RWPE1 (cell line): ENCODE results near the gene LIN28B.
"Not testable (repeated sequence)": the region's sequence is repeated elsewhere in the genome, so short reads cannot be mapped to it uniquely, and the experiment has no call there.

Experiments used
- CTCF ChIA-PET: fragments of 350-600 bp; sonication (Branson Sonifier 250); formaldehyde crosslinking; extraction: SDS; loops from one replicate; lab custom pipeline; 2021; lab: Yijun Ruan, JAX
- POLR2A ChIA-PET: fragments of 400-600 bp; formaldehyde crosslinking; extraction: SDS; loops from one replicate; lab custom pipeline; 2020; ENCODE audit warnings: antibody characterized with exemption; ENCODE audit not compliant: low non-redundant PET; lab: Yijun Ruan, JAX
- DNase-seq: peaks from one replicate; pipeline ENCODE4 v3.0.0; 2012; ENCODE audit warnings: low spot score
- H3K27ac ChIP-seq: fragments of 450-650 bp; 2 replicates; pipeline ENCODE4 v1.5.1; 2017
- TF ChIP-seq, protein P1 (sequence below): fragments of 450-650 bp; conservative IDR thresholded peaks from 2 replicates; pipeline ENCODE4 v1.5.1; 2017; ENCODE audit warnings: low read depth, mild to moderate bottlenecking

Gene LIN28B

DNA sequence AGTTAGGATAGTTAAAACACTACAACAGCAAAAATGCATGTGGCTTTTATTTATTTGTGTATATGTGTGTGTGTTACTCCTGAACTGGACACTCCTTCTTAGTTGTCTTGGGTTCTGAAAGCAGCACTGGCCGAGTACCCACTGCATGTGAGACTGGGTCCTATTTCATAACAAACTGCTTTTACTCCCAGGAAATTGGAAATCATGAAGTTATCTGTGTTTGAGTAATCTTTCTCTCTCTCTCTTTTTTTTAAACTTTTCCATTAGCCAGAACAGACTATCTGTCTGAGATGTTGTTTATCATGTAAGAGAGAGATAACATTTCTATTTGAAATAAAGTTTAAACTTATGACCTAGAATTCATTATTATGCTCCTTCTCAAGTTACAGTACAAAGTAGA is 110.4 kb downstream of the LIN28B start:
- TF ChIP-seq, protein P1, sequence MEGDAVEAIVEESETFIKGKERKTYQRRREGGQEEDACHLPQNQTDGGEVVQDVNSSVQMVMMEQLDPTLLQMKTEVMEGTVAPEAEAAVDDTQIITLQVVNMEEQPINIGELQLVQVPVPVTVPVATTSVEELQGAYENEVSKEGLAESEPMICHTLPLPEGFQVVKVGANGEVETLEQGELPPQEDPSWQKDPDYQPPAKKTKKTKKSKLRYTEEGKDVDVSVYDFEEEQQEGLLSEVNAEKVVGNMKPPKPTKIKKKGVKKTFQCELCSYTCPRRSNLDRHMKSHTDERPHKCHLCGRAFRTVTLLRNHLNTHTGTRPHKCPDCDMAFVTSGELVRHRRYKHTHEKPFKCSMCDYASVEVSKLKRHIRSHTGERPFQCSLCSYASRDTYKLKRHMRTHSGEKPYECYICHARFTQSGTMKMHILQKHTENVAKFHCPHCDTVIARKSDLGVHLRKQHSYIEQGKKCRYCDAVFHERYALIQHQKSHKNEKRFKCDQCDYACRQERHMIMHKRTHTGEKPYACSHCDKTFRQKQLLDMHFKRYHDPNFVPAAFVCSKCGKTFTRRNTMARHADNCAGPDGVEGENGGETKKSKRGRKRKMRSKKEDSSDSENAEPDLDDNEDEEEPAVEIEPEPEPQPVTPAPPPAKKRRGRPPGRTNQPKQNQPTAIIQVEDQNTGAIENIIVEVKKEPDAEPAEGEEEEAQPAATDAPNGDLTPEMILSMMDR: no peak
- DNase-seq: no peak
- POLR2A ChIA-PET: no interaction called here
- H3K27ac ChIP-seq: no peak overlapping the region
- CTCF ChIA-PET: interaction anchor here (0.8 kb wide), 1 partner anchor 336 kb away, joined by 3 read pairs; the partner anchor contains the start of gene PREP

DNA sequence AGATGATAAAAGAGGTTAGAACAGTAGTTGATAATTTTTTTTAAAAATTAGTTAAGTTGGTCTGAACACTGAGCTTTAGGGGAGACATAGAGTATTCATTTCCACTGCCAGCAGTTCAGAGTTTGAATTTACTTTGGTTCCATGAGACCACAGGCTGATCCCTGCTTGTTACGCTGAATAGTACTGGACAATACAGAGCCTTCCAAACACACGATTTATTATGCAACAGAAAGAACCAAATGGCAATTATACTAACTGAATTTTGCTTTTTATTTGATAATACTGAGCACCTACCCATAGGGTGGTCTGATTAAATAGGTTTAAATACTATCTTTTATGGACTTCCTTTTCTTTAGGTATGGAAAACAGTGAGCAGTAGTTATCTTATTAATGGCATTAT is 111.5 kb downstream of the LIN28B start:
- ChIA-PET CTCF (interaction anchor here (0.6 to 0.7 kb wide), 2 partner anchors 14 to 278 kb away, joined by 3 to 4 read pairs; no protein-coding TSS in a partner anchor), POLR2A (no interaction called here)
- TF ChIP-seq, protein P1: no peak
- DNase-seq: no peak
- no peak overlapping the region for H3K27ac ChIP-seq

DNA sequence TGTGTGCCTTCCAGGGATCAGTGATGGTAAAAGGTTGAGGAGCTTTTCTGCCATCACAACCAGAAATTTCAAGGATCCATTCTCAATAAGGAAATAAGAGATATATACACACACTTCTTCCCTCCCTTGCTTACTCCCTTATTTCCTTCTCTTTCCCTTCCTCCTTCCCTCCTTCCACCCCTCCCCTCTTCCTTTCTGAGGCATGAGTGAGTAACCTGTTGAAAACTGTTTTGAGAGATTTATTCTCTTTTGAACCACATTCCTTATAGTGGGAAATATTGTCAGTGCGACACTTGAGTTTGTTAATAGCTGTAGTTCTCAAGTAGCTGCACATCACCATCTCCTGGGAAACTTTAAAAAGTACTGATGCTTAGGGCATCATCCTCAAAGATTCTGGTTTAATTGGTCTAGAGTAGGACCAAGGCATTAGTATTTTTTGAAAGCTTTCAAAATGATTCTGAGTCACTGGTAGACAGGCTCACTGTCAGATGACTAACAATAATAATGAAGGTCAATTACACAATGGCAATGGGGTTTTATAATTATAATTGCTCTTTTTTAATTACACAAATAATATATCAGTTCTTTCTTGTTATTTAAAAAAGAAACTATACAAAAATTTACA is 113.0 kb downstream of the LIN28B start:
- CTCF ChIA-PET: interaction anchor here (0.6 to 0.8 kb wide), 2 partner anchors 125 to 331 kb away, joined by 3 to 4 read pairs; no protein-coding TSS in a partner anchor
- POLR2A ChIA-PET: no interaction called here
- DNase-seq: peak; percentile 18
- H3K27ac ChIP-seq: no peak overlapping the region
- TF ChIP-seq, protein P1: no peak

DNA sequence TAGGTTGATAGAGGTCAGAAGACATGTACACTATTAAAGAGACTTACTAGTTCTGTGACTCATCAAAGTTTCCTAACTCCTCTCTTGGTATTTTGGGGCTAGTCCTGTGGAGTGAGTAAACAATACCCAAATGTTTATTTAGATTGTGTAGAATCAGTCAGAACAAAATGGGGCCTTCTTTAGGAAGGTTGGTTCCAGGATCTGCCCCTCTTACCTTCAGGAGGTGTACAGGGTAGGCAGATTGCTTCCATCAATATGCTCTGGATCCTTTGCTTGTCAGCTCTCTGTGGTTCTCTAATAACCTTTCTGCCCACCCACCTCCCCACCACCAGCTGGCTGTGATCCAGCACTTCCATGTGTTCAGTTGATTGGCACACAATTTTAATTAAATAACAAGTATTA is 115.9 kb downstream of the LIN28B start:
- H3K27ac ChIP-seq: no peak overlapping the region
- ChIA-PET POLR2A (no interaction called here), CTCF (no interaction called here)
- TF ChIP-seq, protein P1: no peak
- DNase-seq: peak; percentile 30

DNA sequence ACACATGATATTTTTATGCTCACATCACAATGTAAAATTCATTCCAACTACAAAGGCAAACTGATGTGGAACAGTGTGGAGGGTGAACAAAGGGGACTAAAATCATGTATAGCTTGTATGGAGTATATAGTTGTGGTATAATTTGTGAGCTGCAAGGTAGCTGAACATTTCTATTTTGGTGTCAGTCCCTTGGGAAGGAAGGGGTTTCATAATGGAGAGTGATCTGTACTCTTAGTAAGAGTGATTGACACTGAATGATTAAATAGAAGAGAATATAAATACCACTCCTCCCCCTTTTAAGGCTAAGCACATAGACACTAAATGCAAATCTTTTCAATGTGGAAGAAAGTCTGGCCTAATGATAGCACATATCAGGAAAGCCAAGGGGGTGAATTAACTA is 118.3 kb downstream of the LIN28B start:
- CTCF ChIA-PET: interaction anchor here (0.7 kb wide), 1 partner anchor 1579 kb away, joined by 3 read pairs; no protein-coding TSS in a partner anchor
- POLR2A ChIA-PET: no interaction called here
- no peak for DNase-seq
- H3K27ac ChIP-seq: no peak overlapping the region
- TF ChIP-seq, protein P1: no peak

DNA sequence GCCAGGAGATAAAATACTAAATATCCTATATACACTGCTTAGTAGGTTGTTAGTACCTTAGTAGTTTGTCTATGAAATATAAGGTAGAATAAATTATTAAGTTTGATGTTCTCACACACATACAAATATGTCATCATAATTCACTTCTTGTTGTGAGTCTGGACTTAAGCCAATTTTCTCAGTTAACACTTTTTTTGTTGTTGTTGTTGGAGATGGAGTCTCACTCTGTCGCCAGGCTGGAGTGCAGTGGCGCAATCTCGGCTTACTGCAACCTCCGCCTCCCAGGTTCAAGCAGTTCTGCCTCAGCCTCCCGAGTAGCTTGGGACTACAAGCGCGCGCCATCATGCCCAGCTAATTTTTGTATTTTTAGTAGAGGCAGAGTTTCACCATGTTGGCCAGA is 119.5 kb downstream of the LIN28B start:
- DNase-seq, H3K27ac ChIP-seq, POLR2A ChIA-PET: not testable (repeated sequence)
- CTCF ChIA-PET: interaction anchor here (1.0 to 1.5 kb wide), 3 partner anchors 11 to 287 kb away, joined by 3 to 10 read pairs (median 4); no protein-coding TSS in a partner anchor
